ENCODE data around the gene EHBP1L1.

The EHBP1L1 gene

DNA sequence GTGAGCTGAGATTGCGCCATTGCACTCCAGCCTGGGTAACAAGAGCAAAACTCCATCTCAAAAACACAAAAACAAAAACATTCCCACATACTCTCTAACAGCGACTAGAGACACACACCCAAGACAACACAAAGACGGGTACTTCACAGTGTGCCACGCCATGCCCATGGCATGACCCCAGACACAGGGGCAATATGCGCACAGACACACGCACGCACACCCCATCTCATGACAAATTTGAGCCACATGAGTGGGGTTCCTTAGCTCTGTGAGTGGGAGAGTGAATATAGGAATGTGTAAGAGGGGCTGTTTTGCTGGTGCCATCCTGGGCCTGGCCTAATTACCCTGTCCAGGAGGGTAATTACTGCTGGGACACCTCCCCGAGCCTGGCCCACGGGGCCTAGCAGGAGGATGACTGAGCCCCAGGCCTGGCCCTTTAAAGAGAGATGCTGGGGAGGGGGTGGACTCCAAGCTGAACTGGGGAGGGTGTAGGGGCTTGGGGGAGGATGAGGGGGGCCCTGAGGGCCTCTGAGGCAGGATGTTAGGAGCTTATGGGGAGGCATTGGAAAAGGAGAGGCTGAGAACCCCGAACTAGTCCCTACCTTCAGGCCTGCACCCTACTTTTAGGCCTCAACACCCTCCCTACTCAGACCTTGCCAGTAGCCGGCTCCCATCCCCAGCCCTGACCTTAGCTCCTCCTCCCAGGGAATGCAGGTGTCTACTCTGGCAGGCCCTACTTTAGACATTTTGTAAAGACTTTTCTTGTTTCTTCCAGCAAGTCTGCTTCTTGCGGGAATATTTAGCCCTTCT is 19.2 kb upstream of the EHBP1L1 start:
- no peaks in the 10 kb centered on the region for H3K9me3 ChIP-seq (ENCODE audit: control insufficient read depth, insufficient read depth, low read length)
- no peaks in the 10 kb centered on the region for H3K36me3 ChIP-seq (ENCODE audit: control insufficient read depth, insufficient read depth, low read length)
- H3K9ac ChIP-seq (ENCODE audit: low read depth, low read length): no peak overlapping the region
- H3K4me3 ChIP-seq (ENCODE audit: low read depth, low read length): no peak overlapping the region
- H3K27ac ChIP-seq (ENCODE audit: low read depth, low read length): no peak overlapping the region
- H3K27me3 ChIP-seq (ENCODE audit: control insufficient read depth, insufficient read depth, low read length): peaks cover 43% of the 10 kb centered on the region
- peaks cover 27% of the 10 kb centered on the region for H3K4me1 ChIP-seq (ENCODE audit: control insufficient read depth, insufficient read depth, low read length)

DNA sequence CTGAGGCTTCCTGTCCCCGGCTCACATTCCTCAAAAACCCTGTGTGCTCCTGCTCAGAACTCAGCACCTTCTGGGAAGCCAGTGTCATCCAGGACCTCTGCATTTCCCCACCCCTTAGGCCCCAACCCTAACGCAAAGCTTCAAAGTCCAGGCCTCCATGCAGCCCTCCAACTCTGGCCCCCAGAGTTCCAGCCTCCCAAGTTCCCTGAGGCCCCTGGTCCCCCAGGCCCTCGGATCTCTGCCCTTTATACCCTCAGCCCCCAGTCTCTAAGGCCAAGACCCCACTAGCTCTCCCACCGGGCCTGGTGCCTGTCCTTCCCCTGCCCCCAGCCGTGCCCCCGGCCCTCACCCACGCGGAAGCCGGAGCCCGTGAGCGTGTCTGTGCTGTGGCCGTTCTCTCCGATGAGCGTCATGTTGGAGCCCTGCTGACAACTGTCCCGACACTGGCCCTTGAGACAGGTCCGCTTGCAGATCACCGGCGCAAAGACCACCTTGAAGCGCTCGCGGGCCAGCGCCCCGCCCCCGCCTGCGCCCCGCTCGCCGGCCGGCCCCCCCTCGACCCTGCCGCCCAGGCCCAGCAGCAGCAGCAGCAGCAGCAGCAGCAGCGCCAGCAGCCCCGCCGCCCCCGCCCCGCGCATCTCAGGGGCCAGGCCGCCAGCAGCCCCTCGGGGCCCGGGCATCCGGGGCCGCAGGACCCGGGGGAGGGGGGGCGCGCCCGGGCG is 18.4 kb upstream of the EHBP1L1 start:
- Histone ChIP-seq H3K27me3 (ENCODE audit: control insufficient read depth, insufficient read depth, low read length) (peaks cover 43% of the 10 kb centered on the region), H3K4me3 (ENCODE audit: low read depth, low read length) (peak overlapping the region; percentile 62; the same call in 1 of the 2 replicates), H3K4me1 (ENCODE audit: control insufficient read depth, insufficient read depth, low read length) (peaks cover 27% of the 10 kb centered on the region), H3K9ac (ENCODE audit: low read depth, low read length) (no peak overlapping the region), H3K36me3 (ENCODE audit: control insufficient read depth, insufficient read depth, low read length) (no peaks in the 10 kb centered on the region), H3K9me3 (ENCODE audit: control insufficient read depth, insufficient read depth, low read length) (no peaks in the 10 kb centered on the region), H3K27ac (ENCODE audit: low read depth, low read length) (no peak overlapping the region)

DNA sequence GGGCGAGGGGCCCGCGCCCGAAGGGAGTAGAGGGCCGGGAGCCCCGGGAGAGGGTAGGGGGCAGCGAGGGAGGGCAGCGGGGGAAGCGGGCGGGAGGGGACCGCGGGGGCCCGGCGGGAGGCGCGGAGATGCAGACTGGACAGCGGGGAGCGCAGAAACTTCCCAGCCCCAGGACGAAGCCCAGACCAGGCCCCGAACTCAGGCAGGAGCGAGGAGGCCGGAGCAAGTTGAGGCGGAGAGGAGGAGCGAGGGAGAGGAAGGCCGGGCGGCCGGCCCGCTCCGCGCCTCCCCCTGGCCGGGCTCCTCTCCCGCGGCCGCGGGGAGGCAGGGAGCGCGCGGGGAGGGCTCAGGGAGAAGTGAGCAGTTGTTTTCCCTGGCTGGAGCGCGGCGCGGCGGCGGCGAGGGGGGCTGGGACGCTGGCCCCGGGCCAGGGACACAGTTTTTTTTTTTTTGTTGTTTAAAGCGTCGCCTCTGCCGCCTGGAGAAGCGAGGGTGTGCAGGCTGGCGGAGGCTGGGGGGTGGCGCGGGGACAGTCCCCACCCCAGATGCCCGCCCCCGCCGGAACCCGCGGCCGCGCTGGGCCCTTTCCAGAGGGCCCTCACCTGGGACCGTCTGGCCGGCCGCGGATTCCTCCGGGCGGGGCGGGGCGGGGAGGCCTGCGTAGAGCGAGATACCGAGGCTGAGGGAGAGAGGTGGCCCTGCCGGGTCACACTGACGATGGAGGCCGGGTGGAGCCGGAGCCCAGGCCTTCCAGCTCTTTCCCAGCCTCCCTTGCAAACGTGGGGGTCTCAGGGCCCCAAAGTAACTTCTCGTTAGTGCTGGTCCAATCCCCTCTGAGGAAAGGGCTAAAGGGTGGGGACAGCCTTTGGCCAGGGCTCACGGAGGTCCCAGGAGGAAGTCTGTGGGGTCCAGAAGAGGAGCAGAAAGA is 17.6 kb upstream of the EHBP1L1 start, which contains the start of gene LTBP3:
TSS of gene LTBP3 (minus strand) at position 358 of the 928 bp plus-strand sequence. CDS start 400 bp downstream, outside the sequence.
- H3K9ac ChIP-seq (ENCODE audit: low read depth, low read length): no peak within 1 kb of the TSS
- peaks cover 27% of the 10 kb centered on the region for H3K4me1 ChIP-seq (ENCODE audit: control insufficient read depth, insufficient read depth, low read length)
- H3K9me3 ChIP-seq (ENCODE audit: control insufficient read depth, insufficient read depth, low read length): no peaks in the 10 kb centered on the region
- no peaks in the 10 kb centered on the region for H3K36me3 ChIP-seq (ENCODE audit: control insufficient read depth, insufficient read depth, low read length)
- peaks cover 43% of the 10 kb centered on the region for H3K27me3 ChIP-seq (ENCODE audit: control insufficient read depth, insufficient read depth, low read length)
- H3K27ac ChIP-seq (ENCODE audit: low read depth, low read length): peak within 1 kb of the TSS; percentile 52
- peak within 1 kb of the TSS; percentile 62 for H3K4me3 ChIP-seq (ENCODE audit: low read depth, low read length)

DNA sequence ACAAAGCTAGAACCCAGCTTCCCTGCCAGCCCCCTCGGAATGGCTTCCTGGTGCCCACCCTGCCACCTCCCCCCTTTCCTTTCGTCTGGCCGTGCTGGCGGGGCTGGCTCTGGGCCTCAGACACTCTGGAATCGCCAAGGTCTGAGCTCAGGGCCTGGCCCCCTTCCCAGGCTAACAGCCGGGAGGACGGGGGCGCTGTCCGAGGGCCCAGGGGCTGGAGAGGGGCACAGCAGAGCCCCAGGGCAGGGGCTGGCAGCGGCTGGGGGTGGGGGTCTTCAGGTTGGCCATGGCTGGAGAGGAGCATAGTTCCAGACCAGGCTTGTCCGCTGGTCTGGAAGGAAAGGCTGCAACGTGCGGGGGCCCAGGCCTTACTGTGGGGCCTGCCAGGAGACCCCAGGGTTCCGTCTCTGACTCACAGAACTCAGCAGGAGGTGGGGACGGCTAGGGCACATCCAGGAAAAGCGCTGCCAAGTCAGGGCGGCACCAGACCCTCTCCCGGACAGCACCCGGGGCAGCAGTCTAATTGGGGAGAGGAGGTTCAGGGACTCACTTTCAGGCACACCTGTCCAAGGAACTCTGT is 16.8 kb upstream of the EHBP1L1 start:
- H3K4me3 ChIP-seq (ENCODE audit: low read depth, low read length): peak overlapping the region; percentile 54
- H3K9me3 ChIP-seq (ENCODE audit: control insufficient read depth, insufficient read depth, low read length): no peaks in the 10 kb centered on the region
- peaks cover 41% of the 10 kb centered on the region for H3K27me3 ChIP-seq (ENCODE audit: control insufficient read depth, insufficient read depth, low read length)
- H3K36me3 ChIP-seq (ENCODE audit: control insufficient read depth, insufficient read depth, low read length): no peaks in the 10 kb centered on the region
- peaks cover 25% of the 10 kb centered on the region for H3K4me1 ChIP-seq (ENCODE audit: control insufficient read depth, insufficient read depth, low read length)
- peak overlapping the region; percentile 52 for H3K27ac ChIP-seq (ENCODE audit: low read depth, low read length)
- no peak overlapping the region for H3K9ac ChIP-seq (ENCODE audit: low read depth, low read length)

DNA sequence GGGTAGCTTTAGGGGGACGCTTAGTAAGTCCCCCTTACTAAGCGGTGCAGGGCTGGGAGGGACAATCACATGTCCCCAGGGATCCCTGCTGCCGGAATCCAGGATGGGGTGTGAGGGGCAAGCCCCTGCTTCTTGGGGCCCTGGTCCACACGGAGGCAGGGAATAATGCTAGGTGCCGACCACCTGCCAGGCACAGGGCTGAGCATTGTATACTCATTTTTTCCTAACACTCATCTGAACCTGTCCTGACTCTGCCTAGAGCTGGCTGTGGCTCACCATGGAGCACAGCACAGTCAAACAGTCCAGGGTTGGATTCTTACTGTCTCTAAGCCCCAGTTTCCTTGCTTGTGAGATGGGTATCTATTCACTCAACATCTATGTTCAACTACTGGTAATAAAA is 16.3 kb upstream of the EHBP1L1 start:
- Histone ChIP-seq H3K4me3 (ENCODE audit: low read depth, low read length) (no peak overlapping the region), H3K36me3 (ENCODE audit: control insufficient read depth, insufficient read depth, low read length) (no peaks in the 10 kb centered on the region), H3K9ac (ENCODE audit: low read depth, low read length) (no peak overlapping the region), H3K27ac (ENCODE audit: low read depth, low read length) (no peak overlapping the region), H3K9me3 (ENCODE audit: control insufficient read depth, insufficient read depth, low read length) (no peaks in the 10 kb centered on the region), H3K4me1 (ENCODE audit: control insufficient read depth, insufficient read depth, low read length) (peaks cover 25% of the 10 kb centered on the region), H3K27me3 (ENCODE audit: control insufficient read depth, insufficient read depth, low read length) (peaks cover 38% of the 10 kb centered on the region)

DNA sequence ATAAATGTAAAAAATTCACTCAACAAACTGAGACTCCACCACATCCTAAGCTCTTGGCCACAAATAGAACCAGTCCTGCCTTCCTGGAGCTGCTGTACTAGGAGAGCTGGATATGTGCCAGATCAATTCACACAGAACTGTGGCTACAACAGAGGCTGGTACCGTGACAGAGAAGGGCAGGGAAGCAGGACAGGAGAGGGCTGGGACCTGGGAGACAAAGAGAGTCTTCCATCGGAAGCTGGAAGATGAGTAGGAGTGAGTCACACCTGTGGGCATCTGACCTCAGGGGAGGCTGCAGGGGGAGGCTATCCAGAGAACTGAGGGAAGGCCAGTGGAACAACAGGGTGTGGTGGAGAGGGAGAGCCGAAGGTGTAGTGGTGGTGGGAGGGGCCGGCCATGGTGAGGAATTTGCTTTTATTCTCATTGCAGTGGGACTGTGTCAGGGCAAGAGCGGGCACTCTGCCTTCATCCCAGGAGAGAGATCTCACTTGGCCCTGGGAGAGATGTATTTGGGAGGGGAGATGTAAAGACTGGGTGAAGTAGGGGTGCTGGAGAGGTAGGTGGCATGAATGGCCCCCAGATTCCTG is 15.8 kb upstream of the EHBP1L1 start:
- no peaks in the 10 kb centered on the region for H3K36me3 ChIP-seq (ENCODE audit: control insufficient read depth, insufficient read depth, low read length)
- H3K9ac ChIP-seq (ENCODE audit: low read depth, low read length): no peak overlapping the region
- peaks cover 25% of the 10 kb centered on the region for H3K4me1 ChIP-seq (ENCODE audit: control insufficient read depth, insufficient read depth, low read length)
- H3K9me3 ChIP-seq (ENCODE audit: control insufficient read depth, insufficient read depth, low read length): no peaks in the 10 kb centered on the region
- H3K4me3 ChIP-seq (ENCODE audit: low read depth, low read length): no peak overlapping the region
- H3K27ac ChIP-seq (ENCODE audit: low read depth, low read length): peak overlapping the region; percentile 3
- H3K27me3 ChIP-seq (ENCODE audit: control insufficient read depth, insufficient read depth, low read length): peaks cover 32% of the 10 kb centered on the region

DNA sequence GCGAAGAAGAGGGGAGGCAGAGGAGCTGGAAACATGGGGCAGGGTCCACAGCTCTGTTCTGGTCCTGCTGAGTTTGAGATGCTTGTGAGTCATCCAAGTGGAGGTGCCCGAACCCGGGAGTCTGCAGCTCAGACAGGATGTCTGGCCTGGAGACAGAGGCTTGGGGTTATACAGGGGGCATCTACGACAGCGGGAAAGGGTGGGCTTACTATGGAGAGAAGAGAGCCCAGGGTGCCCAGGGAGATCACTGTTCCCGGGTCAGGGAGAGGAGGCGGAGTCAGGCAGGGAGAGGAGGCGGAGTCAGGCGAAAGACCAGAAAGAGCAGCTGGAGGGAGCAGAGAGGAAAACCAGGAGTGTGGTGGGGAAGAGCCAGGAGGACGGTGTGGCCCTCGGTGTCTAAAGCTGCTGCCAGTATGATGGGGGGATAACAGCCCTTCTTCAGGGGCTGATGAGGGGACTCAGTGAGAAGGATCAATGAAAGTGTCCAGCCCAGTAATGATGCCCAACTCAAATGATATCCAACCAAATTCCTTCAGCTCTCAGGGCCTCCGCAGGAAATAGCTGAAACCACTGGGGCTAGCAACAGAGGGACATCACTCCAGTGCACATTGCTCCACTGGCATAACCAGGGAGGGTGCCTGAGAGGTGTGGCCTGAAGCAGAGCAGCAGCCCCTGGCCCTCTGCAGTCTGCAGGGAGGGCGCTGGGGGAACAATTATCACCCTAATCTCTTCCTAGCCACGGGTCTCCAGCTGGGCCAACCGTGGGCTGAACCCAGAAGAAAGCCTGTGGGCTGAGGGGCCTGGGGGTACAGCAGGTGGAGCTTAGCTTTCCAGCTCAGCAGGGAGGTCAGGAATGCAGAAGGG is 15.1 kb upstream of the EHBP1L1 start:
- Histone ChIP-seq H3K27me3 (ENCODE audit: control insufficient read depth, insufficient read depth, low read length) (peaks cover 31% of the 10 kb centered on the region), H3K9me3 (ENCODE audit: control insufficient read depth, insufficient read depth, low read length) (no peaks in the 10 kb centered on the region), H3K36me3 (ENCODE audit: control insufficient read depth, insufficient read depth, low read length) (no peaks in the 10 kb centered on the region), H3K9ac (ENCODE audit: low read depth, low read length) (no peak overlapping the region), H3K27ac (ENCODE audit: low read depth, low read length) (no peak overlapping the region), H3K4me3 (ENCODE audit: low read depth, low read length) (0 out of 2 replicates have a peak overlapping the region, but pooled peaks have one; percentile 13), H3K4me1 (ENCODE audit: control insufficient read depth, insufficient read depth, low read length) (peaks cover 25% of the 10 kb centered on the region)

DNA sequence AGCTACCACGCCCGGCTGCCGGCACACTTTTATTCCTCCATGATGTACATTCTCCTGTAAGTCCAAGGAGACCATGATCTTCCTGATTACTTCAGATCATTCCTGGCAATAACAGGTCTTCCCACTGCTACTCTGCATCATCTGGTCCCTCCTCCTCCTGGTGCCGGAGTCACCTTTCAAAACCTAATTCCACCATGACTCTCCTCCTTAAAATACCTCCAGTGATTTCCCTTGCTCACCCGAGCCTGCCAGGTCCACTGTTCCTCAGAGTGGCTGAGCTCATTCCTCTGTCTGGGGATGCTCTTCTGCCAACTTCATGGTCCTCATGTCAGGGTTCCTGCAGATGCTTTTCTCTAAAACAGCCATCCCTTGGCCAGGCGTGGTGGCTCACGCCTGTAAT is 13.8 kb upstream of the EHBP1L1 start:
- H3K36me3 ChIP-seq (ENCODE audit: control insufficient read depth, insufficient read depth, low read length): no peaks in the 10 kb centered on the region
- H3K27ac ChIP-seq (ENCODE audit: low read depth, low read length): no peak overlapping the region
- no peaks in the 10 kb centered on the region for H3K9me3 ChIP-seq (ENCODE audit: control insufficient read depth, insufficient read depth, low read length)
- no peak overlapping the region for H3K4me3 ChIP-seq (ENCODE audit: low read depth, low read length)
- no peak overlapping the region for H3K9ac ChIP-seq (ENCODE audit: low read depth, low read length)
- peaks cover 26% of the 10 kb centered on the region for H3K27me3 ChIP-seq (ENCODE audit: control insufficient read depth, insufficient read depth, low read length)
- peaks cover 25% of the 10 kb centered on the region for H3K4me1 ChIP-seq (ENCODE audit: control insufficient read depth, insufficient read depth, low read length)

DNA sequence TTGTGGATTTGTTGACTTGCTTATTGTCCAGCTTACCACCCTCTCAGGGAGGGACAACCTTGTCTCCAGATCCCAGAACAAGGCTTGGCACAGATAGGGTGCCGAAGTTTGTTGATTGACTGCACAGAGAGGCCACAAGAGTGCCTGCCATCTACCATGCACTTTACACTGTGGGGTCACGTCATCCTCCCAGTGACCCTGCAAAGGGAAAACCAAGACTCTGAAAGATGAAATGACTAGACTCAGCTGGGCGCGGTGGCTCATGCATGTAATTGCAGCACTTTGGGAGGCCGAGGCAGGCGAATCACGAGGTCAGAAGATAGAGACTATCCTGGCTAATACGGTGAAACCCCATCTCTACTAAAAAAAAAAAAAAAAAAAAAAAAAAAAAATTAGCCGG is 13.1 kb upstream of the EHBP1L1 start:
- Histone ChIP-seq H3K9me3 (ENCODE audit: control insufficient read depth, insufficient read depth, low read length) (no peaks in the 10 kb centered on the region), H3K36me3 (ENCODE audit: control insufficient read depth, insufficient read depth, low read length) (no peaks in the 10 kb centered on the region), H3K27me3 (ENCODE audit: control insufficient read depth, insufficient read depth, low read length) (peaks cover 20% of the 10 kb centered on the region), H3K4me3 (ENCODE audit: low read depth, low read length) (no peak overlapping the region), H3K4me1 (ENCODE audit: control insufficient read depth, insufficient read depth, low read length) (peaks cover 25% of the 10 kb centered on the region), H3K9ac (ENCODE audit: low read depth, low read length) (no peak overlapping the region), H3K27ac (ENCODE audit: low read depth, low read length) (no peak overlapping the region)
